Stimulated activated CD4-positive, alpha-beta T cell treated with anti-CD3 and anti-CD28 coated beads, TNF-alpha, amount 100 ng/mL, for 24 hours (primary cell): ENCODE data around the gene TMEM129.

Experiments
- DNase-seq, 3 experiments: peaks; one replicate each; pipeline ENCODE4 v3.0.0-alpha.2; 2020; ENCODE audit warnings: low read depth in 3 of 3

The TMEM129 gene

GRCh38 chr4:1721003-1721665 lies at the start of gene TMEM129, which contains the start of gene TACC3:
TSS of gene TMEM129 (minus strand) at chr4:1721323. CDS start at chr4:1720837, 486 bp downstream.
TSS of gene TACC3 (plus strand) at chr4:1721521. CDS start at chr4:1723422, 1,901 bp downstream.
- peak; percentile 85 to 95 (median 86) for DNase-seq

GRCh38 chr4:1770791-1771231 lies 49.7 kb upstream of the TMEM129 start:
- DNase-seq = no peak

GRCh38 chr4:1770245-1770644 lies 49.1 kb upstream of the TMEM129 start:
- DNase-seq = no peak

- DNase-seq = no peak
Measured at GRCh38 chr4:1769692-1770091, 48.6 kb upstream of the TMEM129 start.

- DNase-seq = no peak
Measured at GRCh38 chr4:1768367-1769034, 47.4 kb upstream of the TMEM129 start.

- peak in 1 of 3 experiments; percentile 24 for DNase-seq
Measured at GRCh38 chr4:1767770-1768366, 46.7 kb upstream of the TMEM129 start.

- no peak for DNase-seq
Measured at GRCh38 chr4:1767061-1767769, 46.1 kb upstream of the TMEM129 start.

- DNase-seq = no peak
Measured at GRCh38 chr4:1766106-1767060, 45.3 kb upstream of the TMEM129 start.

GRCh38 chr4:1765409-1766072 lies 44.4 kb upstream of the TMEM129 start:
- no peak for DNase-seq

- no peak for DNase-seq
Measured at GRCh38 chr4:1764670-1765069, 43.5 kb upstream of the TMEM129 start.

GRCh38 chr4:1763550-1764080 lies 42.5 kb upstream of the TMEM129 start:
- DNase-seq = no peak

GRCh38 chr4:1763070-1763549 lies 42.0 kb upstream of the TMEM129 start:
- DNase-seq = no peak

GRCh38 chr4:1762264-1763010 lies 41.3 kb upstream of the TMEM129 start:
- DNase-seq = no peak

GRCh38 chr4:1761130-1761689 lies 40.1 kb upstream of the TMEM129 start:
- no peak for DNase-seq

GRCh38 chr4:1760521-1761071 lies 39.5 kb upstream of the TMEM129 start:
- DNase-seq = no peak

- DNase-seq = no peak
Measured at GRCh38 chr4:1759818-1760223, 38.7 kb upstream of the TMEM129 start.

- DNase-seq = no peak
Measured at GRCh38 chr4:1759170-1759817, 38.2 kb upstream of the TMEM129 start.
